Right lobe of liver (tissue), 4 donors: ENCODE results near the gene NTN1.

Experiments
- CTCF ChIP-seq, 4 donors: fragments of 200-600 bp in 3 of 4; fragments of 450-650 bp in 1 of 4; IDR thresholded peaks; one replicate each; pipeline versions ENCODE4 v1.5.1 to v1.8.0; 2016 to 2022; ENCODE audit warnings: antibody characterized with exemption in 4 of 4, mild to moderate bottlenecking in 2 of 4
- POLR2A ChIP-seq: fragments of 450-650 bp; IDR thresholded peaks from one replicate; pipeline ENCODE4 v1.6.1; 2017; ENCODE audit warnings: antibody characterized with exemption, mild to moderate bottlenecking
- donor health status: DM: no; HTN: no; CAD: no.
- donor health status: DM: no; HTN: no; CAD: no.
- donor health status: DM: no; HTN: yes; CAD: no.

GRCh38 chr17:9138161-9138717 is 116.9 kb downstream of the NTN1 start:
- no peak for TF ChIP-seq CTCF (IDR thresholded peaks at IDR 0.05)
- no peak for TF ChIP-seq POLR2A
